Trophoblast cell (in vitro differentiated cells and primary cell): Measurements from ENCODE around the gene SDS.

Source experiments
- DNase-seq, 2 donors: peaks; one replicate each; pipeline ENCODE4 v3.0.0-alpha.2; 2016
- H2AFZ ChIP-seq: 2 replicates; pipeline ENCODE4 v1.6.1; 2013; ENCODE audit warnings: low read length, moderate library complexity, mild to moderate bottlenecking; ENCODE audit not compliant: insufficient read depth, poor library complexity
- H2AK5ac ChIP-seq: 2 replicates; pipeline ENCODE4 v1.6.1; 2013; ENCODE audit warnings: mild to moderate bottlenecking, low read length
- H2BK120ac ChIP-seq: 2 replicates; pipeline ENCODE4 v1.6.1; 2013; ENCODE audit warnings: low read length, mild to moderate bottlenecking, moderate library complexity; ENCODE audit not compliant: insufficient read depth, poor library complexity
- H2BK12ac ChIP-seq: 2 replicates; pipeline ENCODE4 v1.6.1; 2013; ENCODE audit warnings: mild to moderate bottlenecking, low read length, moderate library complexity
- H2BK5ac ChIP-seq: 2 replicates; pipeline ENCODE4 v1.6.1; 2013; ENCODE audit warnings: low read length, low read depth, moderate library complexity, mild to moderate bottlenecking; ENCODE audit not compliant: poor library complexity
- H3K14ac ChIP-seq: 2 replicates; pipeline ENCODE4 v1.6.1; 2013; ENCODE audit warnings: mild to moderate bottlenecking, low read length
- H3K18ac ChIP-seq: 2 replicates; pipeline ENCODE4 v1.6.1; 2013; ENCODE audit warnings: mild to moderate bottlenecking, low read length
- H3K23ac ChIP-seq: 2 replicates; pipeline ENCODE4 v1.6.1; 2013; ENCODE audit warnings: low read length
- H3K27ac ChIP-seq: 2 replicates; pipeline ENCODE4 v1.5.1; 2013; ENCODE audit warnings: low read depth, mild to moderate bottlenecking, inconsistent platforms, low read length, moderate library complexity
- H3K27me3 ChIP-seq: 2 replicates; pipeline ENCODE4 v1.6.1; 2013; ENCODE audit warnings: inconsistent platforms, mild to moderate bottlenecking, low read length, moderate library complexity; ENCODE audit not compliant: insufficient read depth
- H3K36me3 ChIP-seq, 2 experiments: 1 replicate in 1 of 2; 2 replicates in 1 of 2; pipeline ENCODE4 v1.6.1; 2013; ENCODE audit warnings: low read length in 2 of 2, mild to moderate bottlenecking in 2 of 2, moderate library complexity in 1 of 2; ENCODE audit not compliant: insufficient read depth in 2 of 2, control insufficient read depth in 1 of 2
- H3K4ac ChIP-seq: 2 replicates; pipeline ENCODE4 v1.6.1; 2013; ENCODE audit warnings: low read depth, mild to moderate bottlenecking, low read length, moderate library complexity
- H3K4me1 ChIP-seq, 2 experiments: 1 replicate in 1 of 2; 2 replicates in 1 of 2; pipeline ENCODE4 v1.6.1; 2013; ENCODE audit warnings: low read length in 2 of 2, mild to moderate bottlenecking in 2 of 2, moderate library complexity in 1 of 2; ENCODE audit not compliant: insufficient read depth in 2 of 2, control insufficient read depth in 1 of 2
- H3K4me2 ChIP-seq: 2 replicates; pipeline ENCODE4 v1.6.1; 2013; ENCODE audit warnings: inconsistent platforms, mild to moderate bottlenecking, low read length, moderate library complexity
- H3K4me3 ChIP-seq: 2 replicates; pipeline ENCODE4 v1.5.1; 2013; ENCODE audit warnings: mild to moderate bottlenecking, low read depth, low read length, inconsistent platforms
- H3K79me1 ChIP-seq: one replicate; pipeline ENCODE4 v1.6.1; 2013; ENCODE audit warnings: low read length
- H3K79me2 ChIP-seq: 2 replicates; pipeline ENCODE4 v1.6.1; 2013; ENCODE audit warnings: low read length, mild to moderate bottlenecking; ENCODE audit not compliant: control insufficient read depth, insufficient read depth, poor library complexity
- H3K9ac ChIP-seq: 2 replicates; pipeline ENCODE4 v1.6.1; 2013; ENCODE audit warnings: mild to moderate bottlenecking, low read length
- H3K9me3 ChIP-seq: 2 replicates; pipeline ENCODE4 v1.6.1; 2013; ENCODE audit warnings: low read depth, mild to moderate bottlenecking, control low read depth, inconsistent platforms, low read length; ENCODE audit not compliant: insufficient read depth
- H4K12ac ChIP-seq: 2 replicates; pipeline ENCODE4 v1.6.1; 2013; ENCODE audit warnings: low read depth, mild to moderate bottlenecking, low read length, moderate library complexity
- H4K8ac ChIP-seq: 2 replicates; pipeline ENCODE4 v1.6.1; 2013; ENCODE audit warnings: low read depth, mild to moderate bottlenecking, low read length, moderate library complexity
- H4K91ac ChIP-seq: one replicate; pipeline ENCODE4 v1.6.1; 2013; ENCODE audit warnings: low read depth, mild to moderate bottlenecking, low read length, moderate library complexity
- WGBS: extraction: QIAGEN DNeasy Blood & Tissue Kit; methylation state at CpG from one replicate; pipeline ENCODE4 v1.1.7; 2013; ENCODE audit warnings: missing lambda C conversion rate; ENCODE audit not compliant: insufficient read length, insufficient coverage; ENCODE audit errors: extremely low coverage; 5-methylcytosine and 5-hydroxymethylcytosine counted together

Gene SDS

GRCh38 chr12:113407931-113408600 lies 4.4 kb upstream of the SDS start:
- Histone ChIP-seq H4K12ac (no peak overlapping the region), H2AFZ (no peak overlapping the region), H3K79me2 (no peaks in the 10 kb centered on the region), H3K4me2 (no peak overlapping the region), H3K18ac (no peak overlapping the region), H2AK5ac (no peak overlapping the region), H3K9me3 (no peaks in the 10 kb centered on the region), H4K91ac (no peak overlapping the region), H3K36me3 (no peaks in the 10 kb centered on the region), H3K9ac (no peak overlapping the region), H3K79me1 (no peaks in the 10 kb centered on the region), H3K23ac (no peak overlapping the region), H3K27ac (no peak overlapping the region), H2BK12ac (no peak overlapping the region), H4K8ac (no peak overlapping the region), H2BK5ac (no peak overlapping the region), H3K14ac (no peak overlapping the region), H3K4me1 (no peaks in the 10 kb centered on the region), H2BK120ac (no peak overlapping the region), H3K27me3 (no peaks in the 10 kb centered on the region), H3K4ac (no peak overlapping the region), H3K4me3 (no peak overlapping the region)
- WGBS: no CpG with 5 or more reads among the region's 6 CpGs
- no peak for DNase-seq

GRCh38 chr12:113405694-113406093 lies 2.0 kb upstream of the SDS start:
- H3K4me1 ChIP-seq: no peaks in the 10 kb centered on the region
- no peak overlapping the region for H2BK12ac ChIP-seq
- no peak overlapping the region for H3K23ac ChIP-seq
- no peak overlapping the region for H3K27ac ChIP-seq
- no peak overlapping the region for H4K91ac ChIP-seq
- H2AK5ac ChIP-seq: no peak overlapping the region
- H3K4me2 ChIP-seq: no peak overlapping the region
- H3K9ac ChIP-seq: no peak overlapping the region
- H4K8ac ChIP-seq: no peak overlapping the region
- H2BK120ac ChIP-seq: no peak overlapping the region
- H3K79me2 ChIP-seq: no peaks in the 10 kb centered on the region
- no peak overlapping the region for H4K12ac ChIP-seq
- H3K79me1 ChIP-seq: no peaks in the 10 kb centered on the region
- no peak for DNase-seq
- no peak overlapping the region for H3K4me3 ChIP-seq
- H3K36me3 ChIP-seq: no peaks in the 10 kb centered on the region
- H2BK5ac ChIP-seq: no peak overlapping the region
- no peak overlapping the region for H2AFZ ChIP-seq
- H3K27me3 ChIP-seq: no peaks in the 10 kb centered on the region
- H3K4ac ChIP-seq: no peak overlapping the region
- no peak overlapping the region for H3K14ac ChIP-seq
- no peaks in the 10 kb centered on the region for H3K9me3 ChIP-seq
- WGBS: no CpG with 5 or more reads among the region's 3 CpGs
- no peak overlapping the region for H3K18ac ChIP-seq

- H3K4me1 ChIP-seq: no peaks in the 10 kb centered on the region
- H3K9me3 ChIP-seq: no peaks in the 10 kb centered on the region
- no peak overlapping the region for H4K12ac ChIP-seq
- H3K9ac ChIP-seq: no peak overlapping the region
- no peak overlapping the region for H3K23ac ChIP-seq
- H3K79me2 ChIP-seq: no peaks in the 10 kb centered on the region
- no peak overlapping the region for H4K91ac ChIP-seq
- no peaks in the 10 kb centered on the region for H3K79me1 ChIP-seq
- no CpG with 5 or more reads among the region's 23 CpGs for WGBS
- H2BK5ac ChIP-seq: no peak overlapping the region
- no peak overlapping the region for H2AFZ ChIP-seq
- no peak overlapping the region for H4K8ac ChIP-seq
- H3K4me2 ChIP-seq: no peak overlapping the region
- H2AK5ac ChIP-seq: no peak overlapping the region
- no peak overlapping the region for H2BK12ac ChIP-seq
- no peaks in the 10 kb centered on the region for H3K27me3 ChIP-seq
- no peaks in the 10 kb centered on the region for H3K36me3 ChIP-seq
- no peak for DNase-seq
- H2BK120ac ChIP-seq: no peak overlapping the region
- no peak overlapping the region for H3K27ac ChIP-seq
- H3K18ac ChIP-seq: no peak overlapping the region
- H3K4me3 ChIP-seq: no peak overlapping the region
- H3K14ac ChIP-seq: no peak overlapping the region
- H3K4ac ChIP-seq: no peak overlapping the region
Observed at GRCh38 chr12:113402586-113403260, 964 bp downstream of the SDS start.

GRCh38 chr12:113401066-113402000 lies 2.4 kb downstream of the SDS start:
- Histone ChIP-seq H3K4me3 (no peak overlapping the region), H3K4me1 (no peaks in the 10 kb centered on the region), H3K14ac (no peak overlapping the region), H3K4me2 (no peak overlapping the region), H3K23ac (no peak overlapping the region), H2AK5ac (no peak overlapping the region), H3K4ac (no peak overlapping the region), H3K79me1 (no peaks in the 10 kb centered on the region), H2AFZ (no peak overlapping the region), H3K18ac (no peak overlapping the region), H2BK12ac (no peak overlapping the region), H3K36me3 (no peaks in the 10 kb centered on the region), H4K12ac (no peak overlapping the region), H3K9ac (no peak overlapping the region), H3K79me2 (no peaks in the 10 kb centered on the region), H3K9me3 (no peaks in the 10 kb centered on the region), H3K27ac (no peak overlapping the region), H2BK120ac (no peak overlapping the region), H4K91ac (no peak overlapping the region), H3K27me3 (no peaks in the 10 kb centered on the region), H4K8ac (no peak overlapping the region), H2BK5ac (no peak overlapping the region)
- WGBS: no CpG with 5 or more reads among the region's 13 CpGs
- DNase-seq: no peak
